GM12878 (cell line): Measurements from ENCODE around the gene PRR5.

Experiments
- CTCF ChIP-seq, 3 experiments: IDR thresholded peaks in 2 of 3; conservative IDR thresholded peaks in 1 of 3; 2 replicates each; pipeline ENCODE4 v1.5.1; 2011; ENCODE audit warnings: low read depth in 3 of 3, low read length in 3 of 3, mild to moderate bottlenecking in 3 of 3, control low read depth in 2 of 3, moderate library complexity in 2 of 3, inconsistent platforms in 1 of 3, mixed read lengths in 1 of 3; ENCODE audit not compliant: control insufficient read depth in 2 of 3, insufficient read depth in 1 of 3; ENCODE audit errors: extremely low read depth in 1 of 3
- JUND ChIP-seq: IDR thresholded peaks from 2 replicates; pipeline ENCODE4 v1.6.1; 2012; ENCODE audit warnings: low read depth, mild to moderate bottlenecking, low read length, improper control_type of control experiment, moderate library complexity
- MAX ChIP-seq: IDR thresholded peaks from 2 replicates; pipeline ENCODE4 v1.6.1; 2012; ENCODE audit warnings: low read depth, low read length, improper control_type of control experiment
- POLR2A ChIP-seq: IDR thresholded peaks from 2 replicates; pipeline ENCODE4 v1.6.1; 2011; ENCODE audit warnings: low read depth, mild to moderate bottlenecking, low read length
- RAD21 ChIP-seq: IDR thresholded peaks from 2 replicates; pipeline ENCODE4 v1.6.1; 2011; ENCODE audit warnings: mild to moderate bottlenecking, low read depth, low read length, moderate library complexity; ENCODE audit not compliant: insufficient read depth

- TF ChIP-seq JUND = no peak
- TF ChIP-seq RAD21 = no peak
- TF ChIP-seq POLR2A = no peak
- TF ChIP-seq MAX = no peak
- no peak for TF ChIP-seq CTCF (IDR thresholded peaks at IDR 0.05 in 2 of 3, conservative IDR thresholded peaks at IDR 0.05 in 1 of 3; ENCODE audit: control insufficient read depth in 2 of 3, extremely low read depth in 1 of 3, insufficient read depth in 1 of 3, low read depth in 3 of 3, low read length in 3 of 3)
Measured at GRCh38 chr22:44764974-44765373, 63.0 kb downstream of the PRR5 start.
